ENCODE results near the gene HOXD13.

The HOXD13 gene

DNA sequence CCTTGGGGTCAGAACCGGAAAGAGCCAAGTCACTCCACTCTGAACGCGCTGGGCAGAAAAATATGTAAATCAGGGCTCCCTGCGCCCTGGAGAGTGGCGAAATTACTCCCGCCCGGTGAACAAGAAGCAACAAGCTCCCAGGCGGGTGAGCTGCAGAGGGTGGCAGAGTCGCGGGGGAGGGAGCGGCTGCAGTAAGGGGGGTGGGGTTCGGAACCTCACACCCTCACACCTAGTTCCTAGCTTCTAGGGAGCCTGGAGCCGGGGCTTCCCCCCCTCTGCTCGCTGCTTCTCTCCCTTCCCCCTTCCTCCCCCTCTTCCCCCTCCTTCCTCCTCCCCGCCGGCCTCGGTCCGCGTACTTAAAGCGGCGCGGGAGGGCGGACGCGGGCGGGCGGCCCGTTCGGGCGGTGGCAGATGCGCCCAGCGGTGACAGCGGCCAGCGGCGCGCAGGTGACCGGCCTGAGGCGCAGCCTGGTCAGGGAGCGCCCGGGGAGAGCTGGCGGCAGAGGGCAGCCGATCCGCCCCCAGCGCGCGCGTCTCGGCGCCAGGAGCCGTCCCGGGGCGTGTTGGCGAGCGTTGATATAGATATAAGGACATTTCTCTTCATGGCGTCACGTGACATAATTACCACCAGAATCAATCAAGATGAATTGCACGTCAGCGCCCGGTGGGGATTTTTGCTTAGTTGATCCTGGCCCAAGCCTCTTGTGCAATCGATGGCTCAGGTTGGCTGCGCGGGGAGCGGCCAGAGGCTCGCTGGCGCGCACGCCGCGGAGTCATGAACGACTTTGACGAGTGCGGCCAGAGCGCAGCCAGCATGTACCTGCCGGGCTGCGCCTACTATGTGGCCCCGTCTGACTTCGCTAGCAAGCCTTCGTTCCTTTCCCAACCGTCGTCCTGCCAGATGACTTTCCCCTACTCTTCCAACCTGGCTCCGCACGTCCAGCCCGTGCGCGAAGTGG, 14.3 kb downstream of the HOXD13 start, which contains the start of gene HOXD11:
Gene HOXD11, plus strand, starts transcription at position 700 of the 959 bp plus-strand sequence. Its CDS starts 76 bp downstream, at position 776.
- Mint-ChIP-seq H3K4me1 (peaks cover 38% of the 10 kb centered on the region), H3K27ac (peak within 1 kb of the TSS in 2 of 3 experiments; percentile 24 to 99), H3K9me3 (no peaks in the 10 kb centered on the region), H3K27me3 (ENCODE audit: low read depth) (peaks cover 96% of the 10 kb centered on the region), H3K4me3 (peak within 1 kb of the TSS; percentile 80 to 86 (median 82)), H3K36me3 (ENCODE audit: low read depth) (peaks cover 30% of the 10 kb centered on the region)
- TF ChIP-seq, protein P1, sequence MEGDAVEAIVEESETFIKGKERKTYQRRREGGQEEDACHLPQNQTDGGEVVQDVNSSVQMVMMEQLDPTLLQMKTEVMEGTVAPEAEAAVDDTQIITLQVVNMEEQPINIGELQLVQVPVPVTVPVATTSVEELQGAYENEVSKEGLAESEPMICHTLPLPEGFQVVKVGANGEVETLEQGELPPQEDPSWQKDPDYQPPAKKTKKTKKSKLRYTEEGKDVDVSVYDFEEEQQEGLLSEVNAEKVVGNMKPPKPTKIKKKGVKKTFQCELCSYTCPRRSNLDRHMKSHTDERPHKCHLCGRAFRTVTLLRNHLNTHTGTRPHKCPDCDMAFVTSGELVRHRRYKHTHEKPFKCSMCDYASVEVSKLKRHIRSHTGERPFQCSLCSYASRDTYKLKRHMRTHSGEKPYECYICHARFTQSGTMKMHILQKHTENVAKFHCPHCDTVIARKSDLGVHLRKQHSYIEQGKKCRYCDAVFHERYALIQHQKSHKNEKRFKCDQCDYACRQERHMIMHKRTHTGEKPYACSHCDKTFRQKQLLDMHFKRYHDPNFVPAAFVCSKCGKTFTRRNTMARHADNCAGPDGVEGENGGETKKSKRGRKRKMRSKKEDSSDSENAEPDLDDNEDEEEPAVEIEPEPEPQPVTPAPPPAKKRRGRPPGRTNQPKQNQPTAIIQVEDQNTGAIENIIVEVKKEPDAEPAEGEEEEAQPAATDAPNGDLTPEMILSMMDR (IDR thresholded peaks at IDR 0.05; ENCODE audit: unreplicated experiment in 3 of 3), result no peak

DNA sequence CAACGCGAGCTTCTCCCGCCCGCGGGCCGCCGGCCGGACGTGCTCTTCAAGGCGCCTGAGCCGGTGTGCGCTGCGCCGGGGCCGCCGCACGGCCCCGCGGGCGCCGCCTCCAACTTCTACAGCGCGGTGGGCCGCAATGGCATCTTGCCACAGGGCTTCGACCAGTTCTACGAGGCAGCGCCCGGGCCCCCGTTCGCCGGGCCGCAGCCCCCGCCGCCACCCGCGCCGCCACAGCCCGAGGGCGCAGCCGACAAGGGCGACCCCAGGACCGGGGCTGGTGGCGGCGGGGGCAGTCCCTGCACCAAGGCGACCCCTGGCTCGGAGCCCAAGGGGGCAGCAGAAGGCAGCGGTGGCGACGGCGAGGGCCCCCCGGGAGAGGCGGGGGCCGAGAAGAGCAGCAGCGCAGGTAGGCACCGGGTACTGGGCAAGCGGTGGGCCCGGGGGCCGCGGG, 15.2 kb downstream of the HOXD13 start:
- TF ChIP-seq, protein P1 (IDR thresholded peaks at IDR 0.05; ENCODE audit: unreplicated experiment in 3 of 3), result no peak
- H3K27me3 Mint-ChIP-seq (ENCODE audit: low read depth), result peaks cover 96% of the 10 kb centered on the region
- peak overlapping the region in 1 of 3 experiments; percentile 78 for H3K4me3 Mint-ChIP-seq
- H3K9me3 Mint-ChIP-seq, result no peaks in the 10 kb centered on the region
- H3K36me3 Mint-ChIP-seq (ENCODE audit: low read depth), result peaks cover 36% of the 10 kb centered on the region
- H3K4me1 Mint-ChIP-seq, result peaks cover 38% of the 10 kb centered on the region
- H3K27ac Mint-ChIP-seq, result peak overlapping the region in 1 of 3 experiments; percentile 99

DNA sequence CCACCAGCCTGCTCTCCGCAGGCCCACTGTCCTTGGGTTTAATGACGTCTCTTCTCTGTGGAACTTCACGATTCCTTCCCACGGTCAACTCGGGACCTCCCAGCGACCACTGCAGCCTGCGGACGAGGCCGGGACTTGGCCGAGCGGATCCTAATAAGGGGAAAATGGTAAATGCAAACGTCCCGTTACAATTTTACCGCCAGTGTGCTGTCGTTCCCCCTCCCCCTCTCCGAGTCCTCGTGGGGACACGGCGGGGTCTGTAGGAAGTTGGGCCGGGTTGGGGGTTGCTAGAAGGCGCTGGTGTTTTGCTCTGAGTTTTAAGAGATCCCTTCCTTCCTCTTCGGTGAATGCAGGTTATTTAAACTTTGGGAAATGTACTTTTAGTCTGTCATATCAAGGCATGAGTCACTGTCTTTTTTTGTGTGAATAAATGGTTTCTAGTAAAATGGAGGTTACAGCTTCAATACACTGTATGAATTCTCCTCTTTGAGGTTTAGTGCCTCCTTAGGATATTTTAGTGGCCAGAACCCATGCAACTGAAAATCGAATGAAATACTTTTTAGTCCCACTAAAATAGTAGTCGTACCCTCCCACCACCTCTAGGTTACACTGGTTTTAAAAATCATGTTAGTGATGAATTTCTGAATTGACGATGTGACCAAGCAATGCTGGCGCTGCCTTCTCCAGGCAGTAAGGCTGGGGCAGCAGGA, 16.8 kb downstream of the HOXD13 start:
- peak overlapping the region; percentile 76 to 80 (median 78) for H3K4me3 Mint-ChIP-seq
- H3K27me3 Mint-ChIP-seq (ENCODE audit: low read depth), result peaks cover 96% of the 10 kb centered on the region
- H3K9me3 Mint-ChIP-seq, result no peaks in the 10 kb centered on the region
- H3K27ac Mint-ChIP-seq, result peak overlapping the region in 2 of 3 experiments; percentile 24 to 99
- H3K4me1 Mint-ChIP-seq, result peaks cover 33% of the 10 kb centered on the region
- peaks cover 47% of the 10 kb centered on the region for H3K36me3 Mint-ChIP-seq (ENCODE audit: low read depth)
- TF ChIP-seq, protein P1 (IDR thresholded peaks at IDR 0.05; ENCODE audit: unreplicated experiment in 3 of 3), result peak in 1 of 3 experiments; percentile 11

DNA sequence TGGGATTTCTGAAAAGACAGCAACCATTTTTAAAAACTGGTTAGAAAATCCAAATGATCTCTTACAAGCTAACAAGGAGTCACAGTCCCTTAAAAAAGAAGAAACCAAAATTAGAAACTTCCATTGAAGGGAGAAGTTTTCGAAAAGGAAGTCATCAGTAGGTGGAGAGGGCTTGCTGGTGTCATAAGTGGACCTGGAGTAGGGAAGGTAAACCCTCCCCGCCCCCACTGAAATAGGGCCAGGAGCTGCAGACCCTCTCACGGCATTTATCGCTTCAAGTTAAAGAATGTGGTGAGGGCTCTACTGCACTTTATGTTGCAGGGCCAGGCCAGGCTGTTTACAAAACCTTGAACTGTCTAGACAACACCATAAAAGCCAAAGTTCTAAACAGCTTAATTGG, 17.4 kb downstream of the HOXD13 start:
- Mint-ChIP-seq H3K4me1 (peaks cover 30% of the 10 kb centered on the region), H3K36me3 (ENCODE audit: low read depth) (peaks cover 49% of the 10 kb centered on the region), H3K4me3 (peak overlapping the region; percentile 76 to 80 (median 78)), H3K27me3 (ENCODE audit: low read depth) (peaks cover 96% of the 10 kb centered on the region), H3K9me3 (no peaks in the 10 kb centered on the region), H3K27ac (peak overlapping the region in 2 of 3 experiments; percentile 24 to 99)
- TF ChIP-seq, protein P1 (IDR thresholded peaks at IDR 0.05; ENCODE audit: unreplicated experiment in 3 of 3), result no peak

DNA sequence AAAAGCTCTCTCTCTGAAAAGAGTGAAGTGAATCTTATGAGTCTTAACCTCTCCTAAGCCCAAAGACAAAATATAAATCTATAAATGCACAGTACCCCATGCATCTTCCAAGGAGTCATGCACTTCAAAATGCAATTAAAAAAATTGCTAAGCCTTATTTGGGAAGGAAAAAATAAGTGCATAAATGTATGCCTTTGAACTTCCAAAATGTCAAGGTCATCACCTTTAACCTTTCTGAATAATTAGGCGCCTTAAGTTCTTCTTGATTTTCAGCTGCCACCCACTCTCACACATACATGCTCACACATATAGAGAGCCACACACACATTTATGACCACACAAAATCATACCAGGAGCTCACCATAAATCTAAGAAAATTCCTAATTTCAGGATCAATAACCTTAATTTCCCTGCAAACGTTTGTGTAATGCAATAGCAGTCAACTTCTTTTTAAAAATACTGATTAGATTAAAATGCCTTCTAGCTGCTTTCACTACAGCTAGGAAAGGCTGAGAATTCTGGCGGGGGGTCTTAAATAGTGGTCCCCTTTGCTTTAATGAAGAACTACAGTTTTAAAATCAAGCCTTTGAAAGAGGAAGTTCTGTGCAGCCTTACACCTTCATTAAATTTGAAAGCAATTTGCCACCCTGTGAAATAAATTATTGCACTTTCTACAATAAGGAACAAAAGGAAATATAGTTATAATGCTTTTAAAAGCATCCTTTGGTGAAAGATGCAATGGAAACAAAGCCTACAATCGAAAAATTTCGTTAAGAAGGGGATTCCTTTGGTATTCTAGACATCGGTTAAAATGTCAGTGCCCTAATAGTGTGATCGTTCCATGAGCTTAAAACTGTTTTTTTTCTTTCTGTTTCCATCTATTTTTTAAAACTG, 18.1 kb downstream of the HOXD13 start:
- Mint-ChIP-seq H3K27ac (peak overlapping the region in 2 of 3 experiments; percentile 60 to 99), H3K4me1 (peaks cover 27% of the 10 kb centered on the region), H3K27me3 (ENCODE audit: low read depth) (peaks cover 96% of the 10 kb centered on the region), H3K36me3 (ENCODE audit: low read depth) (peaks cover 49% of the 10 kb centered on the region), H3K4me3 (peak overlapping the region; percentile 76 to 80 (median 78)), H3K9me3 (no peaks in the 10 kb centered on the region)
- TF ChIP-seq, protein P1 (IDR thresholded peaks at IDR 0.05; ENCODE audit: unreplicated experiment in 3 of 3), result no peak

Data from nephron (organoid).